ENCODE measurements around the gene RPN1.
A peak's percentile ranks its signal among the peaks of the same experiment; 100 is the strongest.

Gene RPN1

GRCh38 chr3:128648940-128649663, 1.5 kb downstream of the RPN1 start:
- no peak for DNase-seq (ENCODE audit: low read depth in 2 of 2)

GRCh38 chr3:128648402-128648801, 2.2 kb downstream of the RPN1 start:
- DNase-seq (ENCODE audit: low read depth in 2 of 2): no peak

- DNase-seq (ENCODE audit: low read depth in 2 of 2): no peak
Measured at GRCh38 chr3:128647307-128647706, 3.3 kb downstream of the RPN1 start.

GRCh38 chr3:128634075-128634611, 16.5 kb downstream of the RPN1 start:
- no peak for DNase-seq (ENCODE audit: low read depth in 2 of 2)

GRCh38 chr3:128632301-128632700, 18.3 kb downstream of the RPN1 start:
- no peak for DNase-seq (ENCODE audit: low read depth in 2 of 2)

- no peak for DNase-seq (ENCODE audit: low read depth in 2 of 2)
Measured at GRCh38 chr3:128629936-128630335, 20.7 kb downstream of the RPN1 start.

- no peak for DNase-seq (ENCODE audit: low read depth in 2 of 2)
Measured at GRCh38 chr3:128625409-128625945, 25.1 kb downstream of the RPN1 start.

DNA sequence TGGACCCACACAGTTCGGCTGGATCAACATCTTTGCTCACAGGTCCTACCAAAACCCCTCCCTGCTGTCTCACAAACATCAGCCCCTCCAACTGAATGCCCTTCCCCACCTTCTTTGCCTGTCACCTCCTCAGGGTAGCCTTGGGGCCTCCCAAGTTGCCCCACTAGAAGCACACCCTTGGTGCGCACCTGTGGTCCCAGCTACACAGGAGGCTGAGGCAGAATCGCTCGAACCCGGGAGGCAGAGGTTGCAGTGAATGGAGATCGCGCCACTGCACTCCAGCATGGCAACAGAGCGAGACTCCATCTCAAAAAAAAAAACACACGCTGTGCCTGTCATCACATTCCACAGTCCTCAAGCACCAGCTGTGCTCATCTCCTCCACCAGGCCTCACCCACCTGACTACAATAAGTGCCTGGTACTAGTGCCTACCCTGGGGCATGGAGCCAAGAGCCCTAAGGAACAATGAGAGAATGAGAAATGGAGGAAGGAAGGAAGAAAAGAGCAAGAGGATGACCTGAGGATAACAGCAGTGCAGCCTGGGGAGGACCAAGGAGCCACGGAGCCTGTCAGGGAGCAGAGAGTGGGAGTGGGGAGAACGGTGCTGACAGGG, 26.0 kb downstream of the RPN1 start:
- DNase-seq (ENCODE audit: low read depth in 2 of 2): no peak

GRCh38 chr3:128623762-128624176, 26.8 kb downstream of the RPN1 start:
- no peak for DNase-seq (ENCODE audit: low read depth in 2 of 2)

- no peak for DNase-seq (ENCODE audit: low read depth in 2 of 2)
Measured at GRCh38 chr3:128621931-128622330, 28.7 kb downstream of the RPN1 start.

DNA sequence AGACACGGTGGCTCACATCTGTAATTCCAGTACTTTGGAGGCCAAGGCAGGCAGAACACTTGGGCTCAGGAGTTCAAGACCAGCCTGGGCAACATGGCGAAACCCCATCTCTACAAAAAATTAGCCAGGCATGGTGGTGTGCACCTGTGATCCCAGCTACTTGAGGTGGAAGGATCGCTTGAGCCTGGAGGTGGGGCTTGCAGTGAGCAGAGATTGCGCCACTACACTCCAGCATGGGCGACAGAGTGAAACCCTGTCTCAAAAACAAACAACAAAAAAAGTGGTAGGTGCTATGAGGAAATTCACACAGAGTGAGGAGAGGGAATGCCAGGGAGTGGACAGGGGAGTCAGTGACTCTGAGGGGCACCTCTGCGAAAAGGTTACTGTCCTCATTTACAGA, 29.4 kb downstream of the RPN1 start:
- DNase-seq (ENCODE audit: low read depth in 2 of 2): no peak

DNA sequence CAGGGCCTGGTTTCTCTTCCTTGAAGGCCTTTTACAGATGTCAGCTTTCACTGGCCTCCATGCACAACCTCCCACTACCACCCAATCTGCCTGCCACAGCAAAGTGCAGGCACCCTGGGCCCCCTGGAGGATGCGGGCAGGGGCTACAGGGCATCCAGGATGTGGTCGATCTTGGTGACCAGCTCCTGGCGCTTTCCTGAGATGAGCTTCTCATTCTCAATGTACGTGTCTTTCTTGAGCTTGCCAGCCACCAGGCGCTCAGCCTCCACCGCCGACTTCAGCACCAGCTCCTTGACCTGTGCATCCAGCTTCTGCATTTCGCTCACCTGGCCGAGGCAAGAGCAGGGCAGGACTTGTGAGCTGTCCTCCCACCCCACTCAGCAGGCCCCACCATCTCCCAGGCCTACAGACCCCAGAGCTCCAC, 30.3 kb downstream of the RPN1 start:
- DNase-seq (ENCODE audit: low read depth in 2 of 2): no peak

GRCh38 chr3:128619146-128619890, 31.3 kb downstream of the RPN1 start:
- no peak for DNase-seq (ENCODE audit: low read depth in 2 of 2)

- no peak for DNase-seq (ENCODE audit: low read depth in 2 of 2)
Measured at GRCh38 chr3:128618398-128618726, 32.3 kb downstream of the RPN1 start.

DNA sequence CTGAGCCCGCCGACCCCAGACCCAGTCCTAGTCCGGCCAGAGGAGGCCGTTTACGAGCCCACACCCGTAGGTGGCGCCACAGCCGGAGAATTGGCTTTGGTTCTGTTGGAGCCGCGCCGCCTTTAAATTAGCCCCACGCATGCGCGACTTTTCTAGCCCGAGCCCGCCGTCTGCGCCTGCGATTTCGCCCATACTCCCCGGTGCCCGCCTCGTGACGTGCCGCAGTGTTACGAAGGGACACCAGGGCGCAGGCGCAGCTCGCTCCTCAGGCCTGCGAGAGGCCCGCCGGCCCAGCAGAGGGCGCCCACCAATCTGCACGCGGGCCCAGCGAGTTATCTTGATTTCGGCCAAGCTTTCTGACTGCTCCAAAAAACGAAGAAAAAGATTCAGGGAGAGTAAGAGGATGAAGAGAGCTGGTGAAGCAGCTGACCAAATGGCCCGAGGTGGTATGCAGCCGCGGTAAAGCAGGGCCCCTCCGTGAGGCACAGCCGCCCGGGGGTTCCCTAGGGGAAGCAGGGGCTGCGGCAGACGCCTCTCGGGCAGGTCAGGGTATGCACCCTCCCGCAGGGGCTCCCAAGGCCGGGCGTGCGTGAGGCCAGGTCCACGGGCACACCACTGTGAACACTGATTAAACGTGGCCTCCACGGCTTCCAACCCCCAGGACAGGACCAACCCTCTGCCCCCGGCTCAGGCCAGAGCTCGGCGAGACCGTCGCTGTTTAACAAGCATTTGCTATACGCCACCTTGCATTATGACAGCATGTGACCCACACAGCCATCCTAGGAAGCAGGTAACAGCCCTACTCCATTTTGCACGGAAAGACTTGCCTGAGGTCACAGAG, 32.8 kb downstream of the RPN1 start:
- DNase-seq (ENCODE audit: low read depth in 2 of 2): peak; percentile 94 to 98

DNA sequence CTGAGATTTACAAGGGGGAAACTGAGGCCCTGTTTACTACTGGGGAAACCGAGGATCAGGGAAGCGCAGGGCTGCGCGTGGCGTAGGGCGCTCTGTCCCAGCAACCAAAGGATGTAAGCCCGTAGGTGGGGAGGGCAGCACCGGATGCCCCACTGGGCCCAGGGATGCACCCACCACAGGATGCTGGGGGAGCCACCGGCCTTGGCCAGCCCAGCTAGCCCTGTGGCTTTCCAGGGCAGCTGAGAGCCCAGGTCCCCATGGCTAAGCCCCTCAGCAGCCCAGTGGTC, 33.4 kb downstream of the RPN1 start:
- no peak for DNase-seq (ENCODE audit: low read depth in 2 of 2)

DNA sequence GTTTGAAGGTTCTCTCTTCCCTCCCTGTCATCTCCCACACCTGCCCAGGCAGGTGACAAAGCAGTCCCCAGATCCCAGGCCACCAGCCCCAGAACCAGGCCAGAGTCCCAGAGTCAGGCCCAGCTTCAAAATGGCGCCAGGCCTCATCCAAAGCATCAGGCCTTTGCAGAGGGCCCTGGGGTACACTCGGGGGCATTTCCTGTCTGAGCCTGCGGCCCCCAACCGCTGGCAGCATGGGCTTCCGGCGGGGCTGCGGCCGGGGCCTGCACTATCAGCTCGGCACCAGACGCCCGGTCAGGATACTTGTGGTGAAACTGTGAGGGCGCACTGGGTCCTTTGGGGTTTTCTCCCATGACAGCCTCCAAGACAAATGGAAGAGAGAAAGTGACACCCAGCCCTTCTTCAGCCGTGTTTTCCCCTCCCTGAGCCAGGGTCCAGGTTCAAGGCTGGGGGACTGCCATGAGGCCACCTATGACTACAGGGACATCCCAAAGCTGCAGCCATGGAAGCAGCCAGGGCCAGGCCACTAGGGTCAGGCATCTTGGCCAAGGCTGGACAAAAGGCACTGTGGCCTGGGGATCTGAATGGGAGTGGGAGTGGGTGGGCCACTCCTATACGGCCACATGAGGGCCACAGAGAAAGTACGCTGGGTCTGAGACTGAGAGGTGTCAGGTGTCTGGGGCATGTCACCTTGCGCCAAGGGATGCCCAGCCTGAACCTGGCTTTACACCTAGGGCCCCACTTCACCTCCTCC, 33.9 kb downstream of the RPN1 start:
- DNase-seq (ENCODE audit: low read depth in 2 of 2): no peak

- no peak for DNase-seq (ENCODE audit: low read depth in 2 of 2)
Measured at GRCh38 chr3:128614076-128614475, 36.5 kb downstream of the RPN1 start.

DNA sequence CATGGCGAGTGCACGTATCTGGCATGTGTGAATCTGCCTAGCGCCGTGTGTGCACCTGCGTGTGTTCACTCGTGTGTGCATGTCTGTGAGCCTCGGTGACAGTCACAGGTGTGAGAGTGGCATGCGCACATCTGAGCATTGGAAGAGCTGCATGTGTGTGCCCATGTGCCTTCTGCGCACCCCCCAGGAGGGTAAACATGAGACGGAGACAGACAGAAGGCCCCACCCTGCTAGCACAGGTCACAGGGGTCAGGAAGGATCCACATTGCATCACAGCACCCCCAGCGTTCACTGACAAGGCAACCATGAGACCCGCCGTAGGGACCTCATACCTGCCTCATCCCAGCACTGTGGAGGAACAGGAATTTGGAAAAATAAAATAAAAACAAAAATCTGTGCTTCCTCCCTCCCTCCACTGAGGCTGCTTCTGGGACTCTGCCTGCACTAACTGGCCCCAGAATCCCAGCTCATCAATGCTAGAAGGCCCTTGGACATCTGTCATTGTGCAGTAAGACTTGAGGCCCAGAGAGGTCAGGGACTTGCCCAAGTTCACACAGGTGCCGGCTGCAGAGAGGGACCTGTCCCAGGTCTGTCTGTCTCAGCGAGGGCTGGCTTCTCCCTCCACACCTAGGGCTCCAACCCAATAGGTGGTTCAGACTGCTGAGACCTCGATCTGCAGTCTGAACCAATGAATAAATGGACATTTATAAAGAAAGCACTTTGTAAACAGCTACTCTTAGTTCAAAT, 37.4 kb downstream of the RPN1 start:
- DNase-seq (ENCODE audit: low read depth in 2 of 2): no peak

DNA sequence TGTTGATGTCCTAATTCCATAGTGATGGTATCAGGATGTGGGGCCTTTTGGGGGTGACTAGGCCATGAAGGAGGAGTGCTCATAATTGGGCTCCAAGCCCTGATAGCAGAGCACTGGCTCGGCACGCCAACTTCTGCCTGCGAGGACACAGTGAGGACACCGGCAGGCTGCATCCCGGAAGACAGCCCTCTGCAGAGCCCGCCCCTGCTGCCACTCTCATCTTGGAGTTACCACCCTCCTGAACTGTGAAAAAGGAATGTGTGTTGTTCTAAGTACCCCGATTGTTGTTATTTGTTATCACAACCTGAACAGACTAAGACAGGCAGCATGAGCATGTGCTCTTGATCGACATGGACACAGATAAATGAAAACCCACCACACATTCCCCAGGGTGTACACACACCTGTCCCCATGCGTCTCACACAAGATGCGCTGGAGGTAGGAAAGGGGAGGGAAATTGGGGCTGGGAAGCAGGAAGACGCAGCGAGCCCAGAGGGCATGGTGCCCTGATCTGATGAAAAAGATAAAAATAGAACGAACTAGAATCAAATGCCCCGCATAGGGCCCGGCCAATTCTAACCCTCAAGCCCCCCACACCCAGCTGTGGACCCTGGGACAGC, 40.1 kb downstream of the RPN1 start:
- no peak for DNase-seq (ENCODE audit: low read depth in 2 of 2)
